Naive thymus-derived CD4-positive, alpha-beta T cell (primary cell): Measurements from ENCODE around the gene PATL2. TPM values are rescaled to one million over a fixed set of nuclear protein-coding genes. Genes with fewer than 3 reads are reported as not detected.

ENCODE experiments used
- ATAC-seq: fragments of 150-1000 bp; cut with Tn5 transposase; 2 replicates; pipeline ENCODE4 v1.10.0; 2021; ENCODE audit warnings: mild to moderate bottlenecking, moderate library complexity
- CTCF ChIA-PET: fragments of 350-600 bp; sonication (Branson Sonifier 250); formaldehyde crosslinking; loops from one replicate; lab custom pipeline; 2021; ENCODE audit warnings: antibody characterized with exemption; lab: Charles Lee
- POLR2A ChIA-PET: fragments of 350-600 bp; sonication (Branson Sonifier 250); formaldehyde crosslinking; loops from one replicate; lab custom pipeline; 2021; ENCODE audit warnings: antibody characterized with exemption, inconsistent platforms; lab: Charles Lee
- DNase-seq, 9 donors: peaks; one replicate each; pipeline versions ENCODE4 v3.0.0 to v3.0.0-alpha.2; 2020 to 2022; ENCODE audit warnings: mixed read lengths in 1 of 9
- H3K27ac ChIP-seq: one replicate; pipeline ENCODE4 v1.7.0; 2013; ENCODE audit warnings: mild to moderate bottlenecking, low read depth, low read length, moderate library complexity
- H3K27me3 ChIP-seq, 2 donors: one replicate each; pipeline ENCODE4 v1.7.0; 2013; ENCODE audit warnings: low read length in 2 of 2, mild to moderate bottlenecking in 2 of 2, moderate library complexity in 2 of 2; ENCODE audit not compliant: control insufficient read depth in 2 of 2, insufficient read depth in 2 of 2
- H3K36me3 ChIP-seq, 3 experiments: 1 replicate in 2 of 3; 2 replicates in 1 of 3; pipeline ENCODE4 v1.7.0; 2013; ENCODE audit warnings: low read length in 3 of 3, mild to moderate bottlenecking in 3 of 3, moderate library complexity in 1 of 3; ENCODE audit not compliant: insufficient read depth in 3 of 3, control insufficient read depth in 2 of 3
- H3K4me1 ChIP-seq, 2 donors: one replicate each; pipeline ENCODE4 v1.7.0; 2013; ENCODE audit warnings: low read length in 2 of 2, mild to moderate bottlenecking in 2 of 2, moderate library complexity in 1 of 2; ENCODE audit not compliant: control insufficient read depth in 2 of 2, insufficient read depth in 2 of 2
- H3K4me3 ChIP-seq: 2 replicates; pipeline ENCODE4 v1.7.0; 2013; ENCODE audit warnings: mild to moderate bottlenecking, low read length
- H3K9me3 ChIP-seq, 3 experiments: 1 replicate in 2 of 3; 2 replicates in 1 of 3; pipeline ENCODE4 v1.7.0; 2013; ENCODE audit warnings: low read length in 3 of 3; ENCODE audit not compliant: control insufficient read depth in 2 of 3
- H3K27ac Mint-ChIP-seq, 9 donors: one replicate each; pipeline ENCODE4 v1.8.0; 2020 to 2022; ENCODE audit warnings: mixed read lengths in 9 of 9, mild to moderate bottlenecking in 8 of 9, moderate library complexity in 5 of 9, inconsistent platforms in 2 of 9
- H3K27me3 Mint-ChIP-seq, 5 donors: one replicate each; pipeline ENCODE4 v1.8.0; 2021 to 2022; ENCODE audit warnings: mixed read lengths in 5 of 5, mild to moderate bottlenecking in 1 of 5
- H3K36me3 Mint-ChIP-seq, 5 donors: one replicate each; pipeline ENCODE4 v1.8.0; 2020 to 2022; ENCODE audit warnings: mixed read lengths in 5 of 5, mild to moderate bottlenecking in 3 of 5, inconsistent platforms in 1 of 5
- H3K4me1 Mint-ChIP-seq, 7 donors: one replicate each; pipeline ENCODE4 v1.8.0; 2020 to 2022; ENCODE audit warnings: mixed read lengths in 7 of 7, mild to moderate bottlenecking in 3 of 7, inconsistent platforms in 1 of 7
- H3K4me3 Mint-ChIP-seq, 10 donors: one replicate each; pipeline ENCODE4 v1.8.0; 2020 to 2022; ENCODE audit warnings: mild to moderate bottlenecking in 10 of 10, mixed read lengths in 10 of 10, moderate library complexity in 6 of 10, inconsistent platforms in 2 of 10
- H3K9me3 Mint-ChIP-seq, 11 donors: one replicate each; pipeline ENCODE4 v1.8.0; 2020 to 2022; ENCODE audit warnings: mixed read lengths in 11 of 11, mild to moderate bottlenecking in 4 of 11, inconsistent platforms in 1 of 11, moderate library complexity in 1 of 11
- intact Hi-C, 2 donors: fragments of 100-400 bp; cut with micrococcal nuclease; formaldehyde crosslinking; loops; one replicate each; pipeline ENCODE4 v1.15.1; 2023
- polyA plus RNA-seq, 2 donors: library from polyadenylated mRNA; unstranded; fragments of 300-500 nt; fragmentation: Illumina TruSeq; gene quantifications; one replicate each; pipeline ENCODE4 v1.2.3, GENCODE V29; 2021
- total RNA-seq, 6 experiments: library from RNA in 5 of 6; stranded (reverse) in 5 of 6; gene quantifications; 1 replicate in 5 of 6; 2 replicates in 1 of 6; pipeline ENCODE4 v1.2.3 and lab custom pipeline; 2021 to 2026

PATL2 gene
- total and polyA plus RNA-seq, 7 experiments from 2014 or later = 11.4 to 83.8 (median 46.7) TPM

GRCh38 chr15:44736181-44736765 lies 25.1 kb upstream of the PATL2 start, which contains the start of gene TRIM69:
TRIM69 (plus strand) TSS chr15:44736528; CDS start chr15:44736705, 177 bp downstream.
- Mint-ChIP-seq H3K27me3 (peaks cover 0 to 2% (median 0%) of the 10 kb centered on the region in 5 donors), H3K9me3 (peaks cover 0 to 4% (median 0%) of the 10 kb centered on the region in 11 donors), H3K27ac (peak within 1 kb of the TSS; percentile 90 to 98 (median 95)), H3K4me1 (peaks cover 40 to 77% (median 70%) of the 10 kb centered on the region in 7 donors), H3K4me3 (peak within 1 kb of the TSS; percentile 63 to 86 (median 80)), H3K36me3 (peaks cover 0 to 24% (median 0%) of the 10 kb centered on the region in 5 donors)
- DNase-seq (peak in 1 of 9 donors; percentile 18), ATAC-seq (peak; percentile 42)
- Histone ChIP-seq H3K9me3 (no peaks in the 10 kb centered on the region), H3K36me3 (no peaks in the 10 kb centered on the region), H3K27me3 (no peaks in the 10 kb centered on the region), H3K4me3 (peak within 1 kb of the TSS; percentile 43), H3K4me1 (peaks cover 47 to 68% of the 10 kb centered on the region in 2 donors), H3K27ac (peak within 1 kb of the TSS; percentile 82)
- CTCF ChIA-PET = interaction anchor here (0.6 to 6.4 kb wide), 24 partner anchors 9 to 309 kb away, joined by 3 to 171 read pairs (median 4); partner anchors contain the start of genes B2M, CTDSPL2, PATL2 and SPG11
- POLR2A ChIA-PET = interaction anchor here (0.9 to 39.4 kb wide), 12 partner anchors 19 to 308 kb away, joined by 3 to 3822 read pairs (median 5); partner anchors contain the start of genes B2M, EIF3J, PATL2 and SPG11
- intact Hi-C loops = loop anchor here (1.0 to 5.0 kb wide), 4 partner anchors 10 to 199 kb away; partner anchors contain the start of genes EIF3J (in 1 of the 2) and SPG11 (in 1 of the 2)

- DNase-seq = peak in 3 of 9 donors; percentile 17 to 36 (median 26)
- POLR2A ChIA-PET = interaction anchor here (0.7 to 39.4 kb wide), 7 partner anchors 18 to 150 kb away, joined by 3 to 3822 read pairs (median 7); partner anchors contain the start of genes B2M, PATL2 and SPG11
- intact Hi-C loops = loop anchor here (1.0 to 5.0 kb wide), 4 partner anchors 9 to 198 kb away; partner anchors contain the start of genes EIF3J (in 1 of the 2) and SPG11 (in 1 of the 2)
- Histone ChIP-seq H3K36me3 (no peaks in the 10 kb centered on the region), H3K4me3 (peak overlapping the region; percentile 43), H3K27me3 (no peaks in the 10 kb centered on the region), H3K4me1 (peaks cover 51 to 73% of the 10 kb centered on the region in 2 donors), H3K9me3 (no peaks in the 10 kb centered on the region), H3K27ac (peak overlapping the region; percentile 82)
- Mint-ChIP-seq H3K36me3 (peaks cover 0 to 25% (median 0%) of the 10 kb centered on the region in 5 donors), H3K9me3 (peaks cover 0 to 4% (median 0%) of the 10 kb centered on the region in 11 donors), H3K4me1 (peaks cover 43 to 83% (median 77%) of the 10 kb centered on the region in 7 donors), H3K27ac (peak overlapping the region; percentile 88 to 98 (median 95)), H3K27me3 (peaks cover 0 to 2% (median 0%) of the 10 kb centered on the region in 5 donors), H3K4me3 (peak overlapping the region; percentile 63 to 86 (median 80))
- peak; percentile 72 for ATAC-seq
- CTCF ChIA-PET = interaction anchor here (0.6 to 6.4 kb wide), 18 partner anchors 8 to 308 kb away, joined by 3 to 171 read pairs (median 4); partner anchors contain the start of genes B2M, CTDSPL2, PATL2 and SPG11
Measured at GRCh38 chr15:44735482-44736180, 24.5 kb upstream of the PATL2 start.

- peaks cover 55 to 73% of the 10 kb centered on the region in 2 donors for H3K4me1 ChIP-seq
- no peaks in the 10 kb centered on the region for H3K9me3 ChIP-seq
- peak overlapping the region; percentile 82 for H3K27ac ChIP-seq
- Mint-ChIP-seq H3K27me3 (no peaks in the 10 kb centered on the region), H3K4me1 (peaks cover 45 to 84% (median 77%) of the 10 kb centered on the region in 7 donors), H3K27ac (peak overlapping the region; percentile 88 to 98 (median 95)), H3K36me3 (peaks cover 0 to 26% (median 0%) of the 10 kb centered on the region in 5 donors), H3K9me3 (peaks cover 0 to 4% (median 0%) of the 10 kb centered on the region in 11 donors), H3K4me3 (peak overlapping the region; percentile 63 to 86 (median 80))
- CTCF ChIA-PET = interaction anchor here (0.6 to 6.4 kb wide), 10 partner anchors 7 to 152 kb away, joined by 3 to 171 read pairs (median 6); partner anchors contain the start of genes B2M, PATL2 and SPG11
- intact Hi-C loops = loop anchor here in 1 of 2 donors (5.0 kb wide), 1 partner anchor 198 kb away; the partner anchor contains the start of gene EIF3J
- DNase-seq (no peak), ATAC-seq (no peak)
- POLR2A ChIA-PET = interaction anchor here (0.7 to 39.4 kb wide), 5 partner anchors 17 to 150 kb away, joined by 3 to 3822 read pairs (median 19); partner anchors contain the start of genes B2M, PATL2 and SPG11
- no peaks in the 10 kb centered on the region for H3K27me3 ChIP-seq
- no peaks in the 10 kb centered on the region for H3K36me3 ChIP-seq
- H3K4me3 ChIP-seq = peak overlapping the region; percentile 43
Measured at GRCh38 chr15:44734839-44735481, 23.8 kb upstream of the PATL2 start.

- H3K27ac ChIP-seq = peak overlapping the region; percentile 99
- no peaks in the 10 kb centered on the region for H3K36me3 ChIP-seq
- intact Hi-C loops = loop anchor here (1.0 to 10.0 kb wide), 8 partner anchors 9 to 905 kb away; partner anchors contain the start of genes CTDSPL2 (in 2 of the 2), GOLM2 (in 2 of the 2), MFAP1 (in 2 of the 2) and WDR76 (in 2 of the 2)
- H3K4me1 ChIP-seq = peaks cover 49 to 56% of the 10 kb centered on the region in 2 donors
- Mint-ChIP-seq H3K27me3 (peaks cover 0 to 2% (median 0%) of the 10 kb centered on the region in 5 donors), H3K36me3 (peaks cover 0 to 27% (median 0%) of the 10 kb centered on the region in 5 donors), H3K27ac (peak overlapping the region; percentile 98 to 100 (median 100)), H3K4me3 (peak overlapping the region; percentile 87 to 100 (median 99)), H3K4me1 (peaks cover 52 to 84% (median 73%) of the 10 kb centered on the region in 7 donors), H3K9me3 (no peaks in the 10 kb centered on the region)
- no peaks in the 10 kb centered on the region for H3K9me3 ChIP-seq
- ChIA-PET POLR2A (interaction anchor here (0.5 to 39.4 kb wide), 10 partner anchors 1 to 154 kb away, joined by 3 to 3822 read pairs (median 3); partner anchors contain the start of genes B2M, PATL2, SPG11 and TRIM69), CTCF (interaction anchor here (0.6 to 5.4 kb wide), 5 partner anchors 8 to 145 kb away, joined by 3 to 47 read pairs (median 9); partner anchors contain the start of genes B2M, PATL2, SPG11 and TRIM69)
- H3K4me3 ChIP-seq = peak overlapping the region; percentile 94
- no peak for DNase-seq
- H3K27me3 ChIP-seq = no peaks in the 10 kb centered on the region
- ATAC-seq = peak; percentile 2
Measured at GRCh38 chr15:44729408-44730127, 18.4 kb upstream of the PATL2 start.
